Activated CD8-positive, alpha-beta memory T cell treated with anti-CD3 and anti-CD28 coated beads for 48 hours (primary cell): ENCODE results near the gene OBSCN.

Experiments used
- DNase-seq, 3 experiments: peaks; one replicate each; pipeline ENCODE4 v3.0.0-alpha.2; 2020; ENCODE audit warnings: low read depth in 2 of 3, low spot score in 2 of 3

OBSCN gene

GRCh38 chr1:228275179-228275429 lies 67.3 kb downstream of the OBSCN start:
- DNase-seq = no peak

DNA sequence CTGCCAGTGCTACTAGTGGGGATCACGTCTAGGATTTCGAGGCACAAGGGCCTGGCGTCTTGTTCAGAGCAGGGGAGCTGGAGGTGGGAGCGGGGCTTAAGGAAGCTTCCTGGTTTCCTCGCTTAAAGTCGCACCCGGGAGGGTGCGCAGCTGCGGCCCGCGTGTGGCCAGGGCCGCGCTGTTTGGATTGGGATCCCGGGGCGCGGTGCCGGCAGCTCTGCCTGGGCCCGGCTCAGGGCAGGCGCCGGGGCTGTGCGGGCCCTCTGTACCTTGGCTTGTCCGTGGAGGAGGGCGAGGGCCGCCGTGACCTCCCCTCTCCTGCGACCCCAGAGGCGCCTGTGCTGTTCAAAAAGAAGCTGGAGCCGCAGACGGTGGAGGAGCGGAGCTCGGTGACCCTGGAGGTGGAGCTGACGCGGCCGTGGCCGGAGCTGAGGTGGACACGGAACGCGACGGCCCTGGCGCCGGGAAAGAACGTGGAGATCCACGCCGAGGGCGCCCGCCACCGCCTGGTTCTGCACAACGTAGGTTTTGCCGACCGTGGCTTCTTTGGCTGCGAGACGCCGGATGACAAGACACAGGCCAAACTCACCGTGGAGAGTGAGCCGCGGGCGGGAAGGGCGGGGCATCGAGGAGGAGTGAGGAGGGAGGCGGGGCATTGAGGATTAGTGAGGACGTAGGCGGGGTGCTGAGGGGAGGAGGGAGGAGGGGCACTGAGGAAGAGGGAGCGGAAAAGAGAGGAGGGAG lies 67.8 kb downstream of the OBSCN start:
- peak; percentile 54 to 71 (median 62) for DNase-seq

DNA sequence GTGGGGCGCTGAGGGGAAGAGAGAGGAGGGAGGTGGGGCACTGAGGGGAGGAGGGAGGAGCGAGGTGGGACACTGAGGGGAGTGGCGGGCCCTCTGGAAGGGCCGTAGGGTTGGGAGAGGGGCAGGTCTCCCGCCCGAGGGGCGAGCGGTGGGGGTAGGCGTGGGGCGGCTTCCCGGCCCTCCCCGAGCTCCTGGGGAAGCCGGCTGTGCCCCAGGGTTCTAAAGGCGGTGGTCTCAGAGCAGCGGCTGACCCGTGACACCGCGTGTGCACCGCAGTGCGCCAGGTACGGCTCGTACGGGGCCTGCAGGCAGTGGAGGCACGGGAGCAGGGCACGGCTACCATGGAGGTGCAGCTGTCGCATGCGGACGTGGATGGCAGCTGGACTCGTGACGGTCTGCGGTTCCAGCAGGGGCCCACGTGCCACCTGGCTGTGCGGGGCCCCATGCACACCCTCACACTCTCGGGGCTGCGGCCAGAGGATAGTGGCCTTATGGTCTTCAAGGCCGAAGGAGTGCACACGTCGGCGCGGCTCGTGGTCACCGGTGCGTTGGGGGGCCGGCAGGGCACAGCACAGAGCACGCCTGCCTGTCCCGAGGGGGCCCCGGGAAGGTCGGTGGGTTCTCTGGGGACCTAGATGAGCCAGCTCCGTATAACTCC lies 68.5 kb downstream of the OBSCN start:
- no peak for DNase-seq

- DNase-seq = no peak
Observed at GRCh38 chr1:228276901-228277490, 69.2 kb downstream of the OBSCN start.

GRCh38 chr1:228277491-228278431 lies 69.9 kb downstream of the OBSCN start:
- DNase-seq = no peak

DNA sequence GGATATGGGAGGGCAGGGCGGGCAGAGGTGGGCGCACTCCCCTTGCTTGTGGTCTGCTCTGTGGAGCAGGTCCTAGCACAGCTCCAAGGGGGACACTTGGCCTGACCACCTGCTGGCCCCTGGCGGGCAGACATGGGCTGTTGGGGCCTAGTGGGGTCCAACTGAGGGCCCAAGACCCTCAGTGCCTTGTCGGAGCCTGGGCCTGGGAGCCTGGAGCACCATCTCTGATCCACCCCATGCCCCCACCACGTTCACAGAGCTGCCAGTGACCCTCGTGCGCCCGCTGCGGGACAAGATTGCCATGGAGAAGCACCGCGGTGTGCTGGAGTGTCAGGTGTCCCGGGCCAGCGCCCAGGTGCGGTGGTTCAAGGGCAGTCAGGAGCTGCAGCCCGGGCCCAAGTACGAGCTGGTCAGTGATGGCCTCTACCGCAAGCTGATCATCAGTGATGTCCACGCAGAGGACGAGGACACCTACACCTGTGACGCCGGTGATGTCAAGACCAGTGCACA lies 70.6 kb downstream of the OBSCN start:
- no peak for DNase-seq

- no peak for DNase-seq
Observed at GRCh38 chr1:228279011-228279721, 71.3 kb downstream of the OBSCN start.

GRCh38 chr1:228279722-228280105 lies 71.9 kb downstream of the OBSCN start:
- no peak for DNase-seq

DNA sequence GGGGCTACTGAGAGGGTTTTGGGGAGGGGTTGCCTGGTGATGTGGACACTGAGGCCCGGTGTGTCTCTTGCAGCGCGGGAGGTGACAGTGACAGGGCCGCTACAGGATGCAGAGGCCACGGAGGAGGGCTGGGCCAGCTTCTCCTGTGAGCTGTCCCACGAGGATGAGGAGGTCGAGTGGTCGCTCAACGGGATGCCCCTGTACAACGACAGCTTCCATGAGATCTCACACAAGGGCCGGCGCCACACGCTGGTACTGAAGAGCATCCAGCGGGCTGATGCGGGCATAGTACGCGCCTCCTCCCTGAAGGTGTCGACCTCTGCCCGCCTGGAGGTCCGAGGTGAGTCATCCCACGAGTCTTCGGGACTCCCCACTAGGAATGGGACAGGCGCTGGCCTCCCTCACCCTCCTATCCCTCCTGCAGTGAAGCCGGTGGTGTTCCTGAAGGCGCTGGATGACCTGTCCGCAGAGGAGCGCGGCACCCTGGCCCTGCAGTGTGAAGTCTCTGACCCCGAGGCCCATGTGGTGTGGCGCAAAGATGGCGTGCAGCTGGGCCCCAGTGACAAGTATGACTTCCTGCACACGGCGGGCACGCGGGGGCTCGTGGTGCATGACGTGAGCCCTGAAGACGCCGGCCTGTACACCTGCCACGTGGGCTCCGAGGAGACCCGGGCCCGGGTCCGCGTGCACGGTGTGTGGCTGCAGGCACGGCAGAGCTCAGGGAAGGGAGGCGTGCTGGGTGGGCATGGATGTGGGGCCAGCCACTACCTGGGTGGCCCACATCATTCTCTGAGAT lies 72.5 kb downstream of the OBSCN start:
- no peak for DNase-seq

DNA sequence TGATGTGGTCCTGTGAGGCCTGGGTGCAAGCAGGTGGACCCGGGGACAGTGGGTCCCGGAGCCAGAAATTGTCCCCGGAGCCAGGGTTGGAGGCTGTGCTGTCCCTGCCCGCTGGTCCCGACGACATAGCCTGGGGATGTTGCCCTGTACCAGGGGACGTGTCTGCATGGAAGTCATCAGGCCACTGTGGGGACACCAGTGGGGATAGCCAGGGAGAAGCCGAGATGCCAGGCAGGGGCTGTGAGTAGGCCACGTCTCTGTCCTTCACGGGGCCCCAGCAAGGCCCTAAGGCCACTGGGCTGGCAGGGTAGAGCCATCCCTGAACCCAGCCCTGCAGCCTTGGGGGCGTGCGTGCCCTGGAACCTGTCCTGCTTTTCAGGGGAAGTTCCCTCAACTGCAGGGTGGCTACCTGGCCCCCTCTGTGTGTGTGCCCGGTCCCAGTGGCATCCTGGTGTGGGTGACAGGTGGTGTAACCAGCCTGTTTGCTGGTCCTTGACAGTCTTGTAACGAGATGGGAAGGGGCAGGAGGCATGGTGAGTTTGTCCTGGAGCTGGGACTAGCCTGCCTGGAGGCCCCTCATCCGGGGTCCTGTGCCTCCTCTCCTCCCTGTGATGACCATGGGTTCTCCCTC lies 73.2 kb downstream of the OBSCN start:
- no peak for DNase-seq

DNA sequence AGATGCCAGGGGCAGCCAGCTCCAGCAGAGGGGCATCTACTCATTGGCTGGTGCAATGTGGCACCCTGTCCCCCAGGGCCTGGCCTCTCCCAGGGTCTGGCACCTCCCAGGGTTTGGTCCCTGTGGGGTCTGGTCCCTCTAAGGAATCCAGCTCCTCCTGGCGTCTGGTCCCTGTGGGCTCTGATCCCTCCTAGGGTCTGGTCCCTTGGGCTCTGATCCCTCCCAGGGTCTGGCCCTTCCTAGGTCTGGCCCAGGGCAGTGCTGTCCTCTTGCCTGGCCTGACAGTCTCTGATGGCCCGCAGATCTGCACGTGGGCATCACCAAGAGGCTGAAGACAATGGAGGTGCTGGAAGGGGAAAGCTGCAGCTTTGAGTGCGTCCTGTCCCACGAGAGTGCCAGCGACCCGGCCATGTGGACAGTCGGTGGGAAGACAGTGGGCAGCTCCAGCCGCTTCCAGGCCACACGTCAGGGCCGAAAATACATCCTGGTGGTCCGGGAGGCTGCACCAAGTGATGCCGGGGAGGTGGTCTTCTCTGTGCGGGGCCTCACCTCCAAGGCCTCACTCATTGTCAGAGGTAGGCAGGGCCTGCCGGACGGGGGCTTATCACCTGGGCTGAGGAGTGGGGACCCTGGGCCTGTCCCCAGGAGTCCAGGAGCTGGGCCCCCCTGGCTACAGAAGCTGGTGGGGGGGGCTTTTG lies 73.9 kb downstream of the OBSCN start:
- DNase-seq = no peak

GRCh38 chr1:228282329-228283042 lies 74.6 kb downstream of the OBSCN start:
- DNase-seq = no peak

DNA sequence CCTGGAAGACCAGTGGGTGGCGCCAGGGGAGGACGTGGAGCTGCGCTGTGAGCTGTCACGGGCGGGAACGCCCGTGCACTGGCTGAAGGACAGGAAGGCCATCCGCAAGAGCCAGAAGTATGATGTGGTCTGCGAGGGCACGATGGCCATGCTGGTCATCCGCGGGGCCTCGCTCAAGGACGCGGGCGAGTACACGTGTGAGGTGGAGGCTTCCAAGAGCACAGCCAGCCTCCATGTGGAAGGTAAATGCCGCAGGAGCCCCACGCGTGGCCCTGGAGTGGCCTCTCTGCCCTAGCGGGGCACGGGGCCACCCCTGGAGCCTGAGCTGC lies 75.2 kb downstream of the OBSCN start:
- DNase-seq = no peak

DNA sequence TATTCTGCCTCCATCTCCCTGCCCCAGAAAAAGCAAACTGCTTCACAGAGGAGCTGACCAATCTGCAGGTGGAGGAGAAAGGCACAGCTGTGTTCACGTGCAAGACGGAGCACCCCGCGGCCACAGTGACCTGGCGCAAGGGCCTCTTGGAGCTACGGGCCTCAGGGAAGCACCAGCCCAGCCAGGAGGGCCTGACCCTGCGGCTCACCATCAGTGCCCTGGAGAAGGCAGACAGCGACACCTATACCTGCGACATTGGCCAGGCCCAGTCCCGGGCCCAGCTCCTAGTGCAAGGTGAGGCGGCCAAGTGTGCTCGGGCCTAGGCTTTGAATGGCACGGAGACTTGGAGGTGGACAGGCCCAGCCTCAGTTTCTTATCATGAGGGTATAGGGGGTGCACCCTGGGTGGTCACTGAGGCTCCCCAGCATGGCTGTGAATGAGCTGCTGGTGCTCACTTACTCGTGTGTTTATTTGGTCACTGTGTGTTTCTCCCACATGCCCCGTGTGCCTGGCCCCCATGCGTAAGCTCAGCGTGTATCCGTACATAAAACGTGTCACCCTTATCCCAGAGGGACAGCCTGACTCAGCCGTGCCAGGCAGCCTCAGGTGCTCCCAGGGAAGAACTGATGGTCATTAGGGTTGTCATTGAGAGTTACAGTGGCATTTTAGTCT lies 75.8 kb downstream of the OBSCN start:
- DNase-seq = no peak

- no peak for DNase-seq
Observed at GRCh38 chr1:228284148-228284495, 76.3 kb downstream of the OBSCN start.

DNA sequence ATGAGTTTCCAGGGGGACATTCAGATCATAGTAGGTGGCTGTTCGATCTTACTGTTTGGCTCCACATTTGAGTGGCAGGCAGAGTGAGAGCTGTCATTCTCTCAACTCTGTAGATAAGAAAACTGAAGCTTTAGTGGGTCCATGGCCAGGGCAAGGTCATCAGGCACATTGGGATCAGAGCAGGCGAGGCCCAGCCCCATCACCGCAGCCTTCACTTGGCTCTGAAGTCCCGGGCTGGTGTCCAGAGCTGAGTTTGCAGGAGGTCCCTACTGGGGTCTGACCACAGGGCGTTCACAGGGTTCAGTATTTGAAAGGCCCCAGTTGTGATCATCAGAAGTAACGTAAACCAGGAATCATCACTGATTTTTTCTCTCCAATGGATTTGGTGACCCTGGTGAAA lies 76.7 kb downstream of the OBSCN start:
- no peak for DNase-seq

DNA sequence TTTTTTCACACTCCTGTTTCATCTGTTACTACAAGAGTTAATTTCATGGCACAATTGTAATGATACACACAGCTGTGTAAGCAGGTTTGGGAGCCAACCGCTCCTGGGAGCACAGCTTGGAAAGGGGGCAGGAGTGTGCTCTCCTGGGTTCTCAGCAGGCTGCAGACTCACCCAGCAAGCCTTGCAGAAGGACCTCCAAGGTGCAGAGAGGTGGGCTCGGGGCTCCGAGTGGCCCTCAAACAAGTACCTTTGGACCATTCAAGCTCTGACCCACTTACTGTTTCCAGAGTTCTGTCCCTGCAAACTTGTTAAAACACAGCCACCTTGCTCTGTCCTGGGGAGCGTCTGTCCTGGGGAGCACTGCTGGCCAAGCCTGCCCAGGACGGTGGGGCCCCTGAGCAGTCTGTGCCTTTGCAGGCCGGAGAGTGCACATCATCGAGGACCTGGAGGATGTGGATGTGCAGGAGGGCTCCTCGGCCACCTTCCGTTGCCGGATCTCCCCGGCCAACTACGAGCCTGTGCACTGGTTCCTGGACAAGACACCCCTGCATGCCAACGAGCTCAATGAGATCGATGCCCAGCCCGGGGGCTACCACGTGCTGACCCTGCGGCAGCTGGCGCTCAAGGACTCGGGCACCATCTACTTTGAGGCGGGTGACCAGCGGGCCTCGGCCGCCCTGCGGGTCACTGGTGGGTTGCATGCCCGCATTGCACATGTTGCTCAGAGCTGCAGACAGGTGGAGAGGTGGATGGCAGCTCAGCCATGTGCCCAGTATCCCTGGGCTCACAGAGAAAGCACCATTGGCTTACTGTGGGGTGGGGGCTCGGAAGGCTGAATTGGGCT lies 78.0 kb downstream of the OBSCN start:
- DNase-seq = no peak
